Hematopoietic multipotent progenitor cell treated with erythropoietin and hydrocortisone succinate and interleukin-3 and kit ligand, for 8 days (in vitro differentiated cells): ENCODE results near the gene TANGO6.
"Not testable (repeated sequence)": the region's sequence is repeated elsewhere in the genome, so short reads cannot be mapped to it uniquely, and the experiment has no call there.

ENCODE experiments used
- DNase-seq: peaks from one replicate; pipeline ENCODE4 v3.0.0-alpha.2; 2015

The TANGO6 gene

DNA sequence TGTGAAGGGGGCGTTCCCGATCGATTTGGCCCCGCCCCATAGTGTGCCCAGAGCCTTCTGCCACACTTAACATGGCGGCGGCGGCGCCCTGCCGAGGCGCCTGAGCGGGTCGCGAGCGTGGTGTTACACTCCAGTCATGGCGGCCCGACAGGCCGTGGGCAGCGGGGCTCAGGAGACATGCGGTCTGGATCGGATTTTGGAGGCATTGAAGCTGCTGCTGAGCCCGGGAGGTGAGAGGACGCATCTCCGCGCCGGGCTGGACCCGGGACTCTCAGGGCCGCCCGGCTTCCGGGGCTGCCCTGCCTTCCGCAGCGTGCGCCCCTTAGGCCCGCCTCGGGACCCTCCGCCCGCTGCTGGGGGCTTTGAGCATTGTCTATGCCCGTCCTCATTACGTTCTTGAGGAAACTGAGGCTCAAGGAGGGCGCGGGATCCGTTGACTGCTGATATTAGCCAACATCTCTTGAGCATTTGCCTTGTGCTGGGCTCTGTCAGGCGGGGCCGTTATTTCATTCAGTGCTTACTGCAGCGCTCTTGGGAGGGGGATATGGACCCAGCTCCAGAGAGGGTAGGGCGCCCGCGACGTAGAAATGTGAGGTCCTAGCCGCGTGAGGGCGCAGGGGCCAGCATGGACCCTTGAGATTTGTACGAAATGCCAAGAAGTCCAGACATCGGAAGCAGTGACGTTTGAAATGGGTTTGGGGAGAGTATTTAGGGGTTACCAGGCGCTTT is at the start of gene TANGO6:
Gene TANGO6 (plus strand): TSS at position 50 of the 729 bp plus-strand sequence. CDS start 87 bp downstream, at position 137.
- peak; percentile 91 for DNase-seq

DNA sequence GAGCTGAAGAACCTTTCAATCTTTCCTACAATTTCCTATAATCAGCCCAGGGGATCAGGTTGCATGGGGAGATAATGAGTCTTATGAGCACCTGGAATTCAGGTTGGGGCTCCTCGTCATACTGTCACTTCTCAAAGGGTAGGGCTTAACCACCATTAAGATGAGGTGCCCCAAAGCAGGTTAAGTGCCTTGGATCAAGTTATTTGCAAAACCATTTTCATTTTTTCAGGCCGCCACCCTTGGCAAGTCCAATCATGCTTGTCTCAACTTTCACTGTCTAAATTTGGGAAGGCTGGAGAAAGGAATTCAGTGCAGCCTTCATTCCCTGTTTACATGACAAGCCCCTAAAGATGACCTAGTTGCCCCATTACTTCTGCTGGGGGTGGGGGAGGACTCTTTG is 44.9 kb upstream of the TANGO6 start:
- no peak for DNase-seq

DNA sequence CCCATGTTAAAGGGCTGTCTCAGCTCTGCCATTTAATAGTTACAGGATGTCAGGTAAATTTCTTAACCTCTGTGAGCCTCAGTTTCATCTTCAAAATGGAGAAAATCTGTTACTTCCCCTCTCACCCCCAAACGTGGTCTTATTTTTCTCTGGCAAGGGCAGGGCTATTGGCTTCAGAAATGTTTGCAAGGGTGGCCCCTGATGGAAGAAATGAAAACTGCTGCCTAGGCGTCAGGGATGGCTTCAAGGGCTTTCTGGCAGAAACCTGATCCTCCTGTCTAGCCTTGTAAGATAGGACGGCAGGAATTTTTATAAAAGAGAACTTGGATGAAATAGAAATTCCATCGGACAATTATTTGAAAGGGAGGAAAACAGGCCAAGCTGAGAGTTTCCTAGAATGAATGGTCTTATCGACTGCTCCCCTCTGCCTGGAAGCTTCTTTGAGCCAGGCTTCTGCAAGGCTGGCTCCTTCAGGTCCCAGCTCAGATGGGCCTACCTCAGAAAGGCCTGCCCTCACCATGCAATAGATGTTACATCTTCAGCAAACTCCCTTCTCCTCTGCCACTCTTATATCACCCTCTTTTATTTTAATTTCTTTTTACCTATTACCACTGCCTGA is 43.0 kb upstream of the TANGO6 start:
- peak; percentile 82 for DNase-seq

DNA sequence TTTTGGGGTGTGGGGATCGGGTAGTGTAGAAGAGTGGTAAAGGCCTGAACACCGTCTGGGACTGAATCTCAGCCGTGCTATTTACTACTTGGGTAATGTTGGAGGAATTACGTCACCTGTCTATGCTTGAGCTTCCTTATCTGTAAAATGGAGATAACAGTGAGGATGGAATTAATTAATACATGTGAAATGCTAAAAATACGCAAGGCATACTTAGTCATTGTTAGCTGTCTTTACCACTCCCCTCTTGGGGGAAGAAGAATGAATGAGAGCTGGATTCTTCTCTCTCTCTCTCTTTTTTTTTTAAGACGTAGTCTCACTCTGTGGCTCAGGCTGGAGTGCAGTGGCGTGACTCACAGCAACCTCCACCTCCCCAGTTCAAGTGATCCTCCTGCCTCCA is 41.1 kb upstream of the TANGO6 start:
- DNase-seq: no peak

DNA sequence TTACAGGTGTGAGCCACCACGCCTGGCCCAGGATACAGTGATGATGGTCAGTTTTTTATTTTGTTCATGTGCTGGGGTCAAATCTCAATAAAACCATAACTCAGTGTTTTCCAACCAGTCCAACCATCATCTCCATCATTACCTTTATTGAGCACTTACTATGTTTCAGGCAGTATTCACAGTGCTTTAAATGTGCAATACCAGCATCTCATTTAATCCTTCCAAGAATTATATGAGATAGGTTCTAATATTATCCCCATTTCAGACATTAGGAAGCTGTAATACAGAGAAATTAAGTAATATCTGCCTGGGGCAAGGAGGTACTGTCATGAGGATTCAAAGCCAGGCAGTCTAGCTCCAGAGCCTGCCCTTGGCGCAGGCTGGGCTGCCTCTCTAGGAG is 36.9 kb upstream of the TANGO6 start:
- no peak for DNase-seq

DNA sequence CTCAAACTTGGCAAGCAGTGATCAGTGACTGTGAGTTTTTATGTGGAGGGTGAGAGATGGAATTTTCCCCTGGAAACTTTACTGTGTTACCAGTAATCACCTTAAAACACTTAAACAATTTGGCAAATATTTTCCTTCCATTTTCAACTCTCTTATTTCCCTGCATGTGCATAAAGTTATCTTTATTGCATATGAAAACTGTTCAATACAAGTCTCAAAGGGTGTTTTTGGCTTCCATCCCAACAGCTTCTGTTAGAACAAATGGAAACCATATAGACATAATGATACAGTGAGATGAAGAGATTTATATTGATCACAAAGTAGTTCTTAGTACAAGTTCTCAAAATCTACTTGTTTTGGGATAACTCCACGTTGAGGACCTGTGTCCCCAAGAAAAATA is 36.4 kb upstream of the TANGO6 start:
- no peak for DNase-seq

DNA sequence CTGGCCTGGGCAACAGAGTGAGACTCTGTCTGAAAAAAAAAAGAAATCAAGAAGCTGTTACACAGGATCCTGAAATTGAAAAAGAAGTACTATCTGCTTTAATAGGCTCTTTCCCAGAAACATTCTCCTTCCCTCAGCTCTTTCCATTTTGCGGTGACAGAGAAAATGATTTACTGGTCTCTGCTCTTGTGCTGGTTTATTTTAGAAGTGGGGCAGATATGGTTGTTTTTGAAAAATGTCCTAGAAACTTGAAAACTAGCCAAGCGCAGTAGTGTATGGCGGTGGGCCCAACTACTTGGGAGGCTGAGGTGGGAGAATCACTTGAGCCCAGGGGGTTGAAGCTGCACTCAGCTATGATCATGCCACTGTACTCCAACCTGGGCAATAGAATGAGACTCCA is 28.8 kb upstream of the TANGO6 start:
- no peak for DNase-seq

DNA sequence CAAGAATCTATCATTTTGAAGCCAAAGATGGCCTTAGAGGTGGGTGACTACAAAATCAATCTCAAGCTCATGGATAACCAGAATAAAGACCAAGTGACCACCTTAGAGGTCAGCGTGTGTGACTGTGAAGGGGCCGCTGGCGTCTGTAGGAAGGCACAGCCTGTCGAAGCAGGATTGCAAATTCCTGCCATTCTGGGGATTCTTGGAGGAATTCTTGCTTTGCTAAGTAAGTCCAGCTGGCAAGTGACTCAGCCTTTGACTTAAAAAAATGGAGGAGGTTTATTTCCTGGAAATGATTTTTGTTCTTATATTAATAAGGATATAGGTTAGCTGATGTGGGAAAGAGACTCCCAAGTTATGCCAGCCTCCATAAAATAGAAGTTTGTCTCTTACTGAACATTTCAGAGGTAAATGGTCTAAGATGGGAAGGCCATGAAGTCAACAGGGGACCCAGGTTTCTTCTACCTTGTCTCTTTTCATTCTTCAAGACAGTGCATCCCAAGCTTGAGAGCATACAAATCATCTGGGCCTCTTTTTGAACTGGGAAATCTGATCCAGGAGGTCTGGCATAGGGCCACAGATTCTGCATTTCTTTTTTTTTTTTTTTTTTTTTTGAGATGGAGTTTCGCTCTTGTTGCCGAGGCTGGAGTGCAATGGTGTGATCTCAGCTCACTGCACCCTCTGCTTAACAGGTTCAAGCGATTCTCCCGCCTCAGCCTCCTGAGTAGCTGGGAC is 19.8 kb upstream of the TANGO6 start:
- no peak for DNase-seq

DNA sequence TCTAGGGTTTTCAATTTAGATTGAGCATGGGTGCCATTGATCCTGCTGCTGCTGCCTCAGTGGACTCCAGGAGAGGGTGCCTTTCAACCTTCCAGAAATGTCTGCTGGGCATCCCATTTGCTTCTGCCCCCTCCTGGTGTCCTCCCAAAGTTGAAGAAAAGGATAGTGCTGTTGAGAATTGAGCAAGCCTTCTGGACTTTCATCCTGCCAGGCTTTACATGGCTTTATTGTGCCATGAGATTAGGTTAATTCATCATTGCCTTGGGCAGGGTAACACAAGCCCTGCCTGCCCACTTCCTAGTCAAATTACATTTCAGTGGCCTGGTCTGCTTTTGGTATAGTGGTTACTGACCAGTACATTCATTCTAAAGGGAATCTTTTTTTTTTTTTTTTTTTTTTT is 17.9 kb upstream of the TANGO6 start:
- DNase-seq: no peak

DNA sequence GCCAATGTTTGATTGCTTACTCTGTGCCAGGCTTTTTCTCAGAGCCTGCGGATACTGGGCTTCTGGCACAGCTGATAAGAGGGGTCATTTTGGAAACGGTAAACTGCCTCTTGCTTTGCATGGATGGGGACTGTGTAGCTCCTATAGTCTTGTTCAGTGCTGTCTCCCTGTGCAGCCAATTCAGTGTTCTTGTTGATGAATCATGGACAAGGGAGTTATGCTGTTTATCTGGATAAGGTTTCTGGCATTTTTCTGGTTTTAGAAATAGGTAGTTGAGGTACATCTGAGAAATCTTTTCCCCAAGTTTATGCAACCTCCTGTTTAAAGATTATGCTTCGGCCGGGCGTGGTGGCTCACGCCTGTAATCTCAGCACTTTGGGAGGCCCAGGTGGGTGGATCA is 16.7 kb upstream of the TANGO6 start:
- peak; percentile 59 for DNase-seq

DNA sequence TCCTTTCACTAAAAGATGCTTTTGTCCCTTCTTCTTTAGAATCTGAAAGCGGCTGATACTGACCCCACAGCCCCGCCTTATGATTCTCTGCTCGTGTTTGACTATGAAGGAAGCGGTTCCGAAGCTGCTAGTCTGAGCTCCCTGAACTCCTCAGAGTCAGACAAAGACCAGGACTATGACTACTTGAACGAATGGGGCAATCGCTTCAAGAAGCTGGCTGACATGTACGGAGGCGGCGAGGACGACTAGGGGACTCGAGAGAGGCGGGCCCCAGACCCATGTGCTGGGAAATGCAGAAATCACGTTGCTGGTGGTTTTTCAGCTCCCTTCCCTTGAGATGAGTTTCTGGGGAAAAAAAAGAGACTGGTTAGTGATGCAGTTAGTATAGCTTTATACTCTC is 10.1 kb upstream of the TANGO6 start:
- DNase-seq: no peak

DNA sequence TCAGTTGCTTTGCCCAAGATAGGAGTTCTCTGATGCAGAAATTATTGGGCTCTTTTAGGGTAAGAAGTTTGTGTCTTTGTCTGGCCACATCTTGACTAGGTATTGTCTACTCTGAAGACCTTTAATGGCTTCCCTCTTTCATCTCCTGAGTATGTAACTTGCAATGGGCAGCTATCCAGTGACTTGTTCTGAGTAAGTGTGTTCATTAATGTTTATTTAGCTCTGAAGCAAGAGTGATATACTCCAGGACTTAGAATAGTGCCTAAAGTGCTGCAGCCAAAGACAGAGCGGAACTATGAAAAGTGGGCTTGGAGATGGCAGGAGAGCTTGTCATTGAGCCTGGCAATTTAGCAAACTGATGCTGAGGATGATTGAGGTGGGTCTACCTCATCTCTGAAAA is 8.8 kb upstream of the TANGO6 start:
- no peak for DNase-seq

DNA sequence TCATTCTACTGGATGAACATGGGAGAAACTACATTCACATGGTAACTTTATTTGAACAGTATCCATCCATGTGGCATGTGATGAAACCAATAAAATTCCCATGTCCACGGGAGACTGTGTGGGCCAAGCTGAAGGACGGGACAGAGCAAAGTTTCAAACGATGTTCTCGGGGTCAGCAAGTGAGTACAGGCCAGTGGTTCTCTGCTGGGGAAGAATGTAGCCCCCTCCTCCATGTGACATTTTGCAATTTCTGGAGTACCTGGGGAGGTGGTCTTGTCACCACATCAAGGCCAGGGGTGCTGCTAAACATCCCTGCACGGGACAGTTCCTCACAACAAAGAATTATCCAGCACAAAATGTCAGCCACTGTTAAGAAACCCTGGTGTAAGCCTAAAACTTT is 7.4 kb upstream of the TANGO6 start:
- DNase-seq: no peak

DNA sequence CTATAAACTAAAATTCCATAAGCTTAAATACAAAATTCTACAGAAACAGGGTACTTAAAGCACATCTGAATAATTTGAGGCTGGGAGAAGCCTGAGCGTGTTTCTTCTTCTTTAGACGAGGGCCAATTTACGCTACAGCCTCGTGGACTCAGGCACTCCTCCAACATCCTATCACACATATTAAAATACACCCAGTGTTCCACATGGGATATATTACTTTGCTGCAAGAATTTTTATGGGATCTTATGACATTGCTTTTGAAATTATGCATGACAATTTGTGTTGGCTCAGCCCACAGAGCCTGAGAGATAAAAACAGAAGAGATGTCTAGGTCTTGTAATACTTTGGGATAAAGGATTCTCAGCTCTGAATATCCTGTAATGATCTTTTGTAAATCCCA is 3.5 kb upstream of the TANGO6 start:
- DNase-seq: no peak

DNA sequence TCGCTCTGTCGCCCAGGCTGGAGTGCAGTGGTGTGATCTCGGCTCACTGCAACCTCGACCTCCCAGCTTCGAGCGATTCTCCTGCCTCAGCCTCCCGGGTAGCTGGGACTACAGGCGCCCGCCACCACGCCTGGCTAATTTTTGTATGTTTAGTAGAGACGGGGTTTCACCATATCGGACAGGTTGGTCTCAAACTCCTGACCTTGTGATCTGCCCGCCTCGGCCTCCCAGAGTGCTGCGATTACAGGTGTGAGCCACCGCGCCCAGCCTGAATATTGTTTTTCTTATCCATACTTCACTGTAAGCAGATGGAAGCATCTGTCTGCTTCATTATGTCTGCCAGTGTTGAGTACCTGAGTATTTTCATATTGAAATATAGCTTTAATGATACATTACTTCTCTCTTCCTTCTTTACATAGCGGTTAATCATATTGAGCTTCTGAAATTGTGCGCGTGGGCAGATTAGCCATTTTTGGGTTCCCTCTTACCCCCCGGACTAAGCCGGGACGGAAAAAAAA is 308 bp upstream of the TANGO6 start:
- not testable (repeated sequence) for DNase-seq

DNA sequence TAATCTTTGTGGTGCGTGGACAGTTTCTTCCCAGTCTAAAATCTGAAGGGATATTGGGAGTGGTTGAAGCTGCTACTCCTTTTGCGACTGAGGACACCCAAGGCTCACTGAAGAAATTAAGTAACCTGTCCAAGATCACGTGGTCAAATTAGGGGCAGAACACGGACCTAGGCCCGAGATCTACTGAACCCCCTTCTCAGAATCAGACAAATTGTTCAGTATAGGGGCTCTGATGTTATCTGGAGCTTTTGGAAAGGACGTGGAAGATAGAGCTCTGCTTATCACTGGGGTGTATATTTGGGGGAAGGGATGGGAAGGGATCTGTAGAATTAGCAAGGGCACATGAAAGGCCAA is 857 bp downstream of the TANGO6 start:
- no peak for DNase-seq

DNA sequence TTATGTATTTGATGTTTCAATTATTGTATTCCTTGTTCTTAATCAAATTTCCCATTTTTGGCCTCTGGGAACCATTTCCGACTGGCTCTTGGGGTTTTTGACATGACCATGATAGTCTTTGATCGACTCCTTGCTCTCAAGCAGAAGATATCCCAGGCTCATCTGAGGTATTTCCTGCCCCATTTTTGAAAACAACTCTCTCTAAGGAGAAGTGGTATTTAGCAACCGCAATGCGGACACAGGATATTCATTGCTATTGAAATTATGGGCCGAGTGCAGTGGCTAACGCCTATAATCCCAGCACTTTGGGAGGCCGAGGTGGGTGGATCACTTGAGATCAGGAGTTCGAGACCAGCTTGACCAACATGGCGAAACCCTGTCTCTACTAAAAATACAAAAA is 5.5 kb downstream of the TANGO6 start:
- no peak for DNase-seq

DNA sequence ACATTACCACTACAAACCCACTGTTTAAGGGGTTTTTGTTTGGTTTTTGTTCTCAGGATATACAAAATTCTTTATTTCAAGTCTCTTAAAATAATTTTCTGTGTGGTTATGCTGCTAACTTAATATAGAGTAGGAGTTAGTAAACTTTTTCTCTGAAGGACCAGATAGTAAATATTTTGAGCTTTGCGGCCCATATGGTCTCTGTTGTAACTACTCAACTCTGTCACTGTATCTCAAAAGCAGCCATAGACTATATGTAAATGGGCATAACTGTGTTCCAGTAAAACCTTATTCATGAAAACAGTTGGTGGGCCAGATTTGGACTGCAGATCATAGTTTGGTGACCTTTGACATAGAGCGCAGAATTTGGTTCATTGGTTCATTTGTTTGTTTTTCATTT is 7.2 kb downstream of the TANGO6 start:
- no peak for DNase-seq

DNA sequence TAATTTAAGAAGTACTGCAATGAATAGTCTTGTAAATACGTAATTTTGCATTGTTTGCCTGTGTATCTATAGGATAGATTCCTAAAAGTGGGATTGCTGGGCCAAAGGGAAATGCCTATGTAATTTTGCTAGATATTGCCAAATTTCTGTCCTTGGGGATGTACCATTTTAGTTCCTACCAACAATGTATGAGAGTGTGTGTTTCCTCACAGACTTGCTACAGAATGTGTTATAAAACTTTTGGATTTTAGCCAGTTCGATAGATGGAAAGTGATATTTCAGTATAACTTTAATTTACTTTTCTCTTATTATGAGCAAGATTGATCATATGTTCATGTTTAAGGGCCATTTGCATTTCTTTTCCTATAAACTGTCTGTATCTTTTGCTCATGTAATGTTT is 8.3 kb downstream of the TANGO6 start:
- no peak for DNase-seq

DNA sequence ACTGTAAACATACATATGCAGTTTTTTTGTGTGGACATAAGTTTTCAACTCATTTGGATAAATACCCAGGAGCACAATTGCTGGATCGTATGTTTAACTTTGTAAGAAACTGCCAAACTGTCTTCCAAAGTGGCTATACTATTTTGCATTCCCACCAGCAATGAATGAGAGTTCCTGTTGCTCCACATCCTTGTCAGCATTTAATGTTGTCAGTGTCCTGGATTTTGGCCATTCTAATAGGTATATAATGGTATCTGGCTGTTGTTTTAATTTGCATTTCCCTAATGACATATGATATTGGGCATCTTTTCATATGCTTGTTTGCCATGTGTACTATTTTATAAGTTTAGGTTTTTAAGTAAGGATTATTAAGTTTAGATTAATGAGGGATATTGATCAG is 14.1 kb downstream of the TANGO6 start:
- DNase-seq: no peak

DNA sequence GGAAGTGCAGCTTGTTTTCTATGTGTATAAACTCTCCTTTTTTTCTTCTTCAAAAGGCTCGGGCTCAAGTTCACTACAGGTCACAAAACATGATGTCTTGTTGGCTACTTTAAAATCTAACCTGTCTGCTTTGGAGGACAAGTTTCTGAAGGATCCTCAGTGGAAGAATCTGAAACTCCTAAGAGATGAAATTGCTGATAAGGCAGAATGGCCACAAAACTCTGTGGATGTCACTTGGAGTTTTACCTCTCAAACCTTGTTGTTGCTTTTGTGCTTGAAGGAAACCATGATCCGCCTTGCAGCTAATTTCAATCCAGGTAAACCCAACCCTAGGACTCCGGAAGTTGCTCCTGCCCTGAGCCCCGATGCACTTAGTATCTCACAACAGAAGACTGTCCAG is 16.5 kb downstream of the TANGO6 start:
- no peak for DNase-seq

DNA sequence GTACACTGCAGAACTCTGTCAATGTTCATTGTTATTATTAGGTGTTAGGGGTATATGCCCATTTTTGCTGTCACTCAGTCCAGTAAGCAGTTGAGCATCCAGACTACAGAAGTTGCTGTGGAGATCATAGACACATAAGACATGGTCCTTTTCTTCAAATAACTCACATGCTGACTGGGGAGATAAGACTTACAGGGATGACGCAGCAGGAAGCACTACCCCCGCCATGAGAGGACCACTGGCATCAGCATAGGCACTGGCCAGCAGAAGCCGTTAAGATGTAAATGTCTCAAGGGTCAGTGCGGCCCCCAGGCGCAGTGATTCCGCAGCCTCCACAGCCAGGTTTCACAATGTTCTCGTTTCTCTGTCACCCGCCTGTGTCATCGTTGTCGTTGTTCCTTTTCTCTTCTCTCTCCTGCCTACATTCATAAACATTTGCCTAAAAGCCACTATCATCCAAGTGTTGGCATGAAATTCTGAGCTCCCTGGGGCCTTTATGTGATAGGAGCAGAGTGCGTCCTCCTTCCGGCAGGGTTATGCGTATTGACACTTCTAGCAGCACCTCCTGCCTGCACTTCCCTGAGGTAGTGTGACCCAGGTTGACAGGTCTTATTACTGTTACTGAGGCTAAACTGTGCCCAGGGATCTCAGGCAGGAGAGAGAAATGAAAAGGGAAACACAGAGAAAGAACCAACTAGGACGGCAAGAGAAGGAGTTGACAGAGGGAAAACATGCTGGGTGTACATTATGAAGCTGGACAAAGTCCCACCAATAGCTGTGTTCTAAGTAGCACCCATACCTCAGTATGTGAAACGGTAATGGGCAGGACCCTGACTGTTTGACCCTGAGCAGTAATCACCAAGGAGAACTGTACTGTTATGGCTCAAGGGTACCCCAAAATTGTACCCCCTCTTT is 17.9 kb downstream of the TANGO6 start:
- DNase-seq: no peak

DNA sequence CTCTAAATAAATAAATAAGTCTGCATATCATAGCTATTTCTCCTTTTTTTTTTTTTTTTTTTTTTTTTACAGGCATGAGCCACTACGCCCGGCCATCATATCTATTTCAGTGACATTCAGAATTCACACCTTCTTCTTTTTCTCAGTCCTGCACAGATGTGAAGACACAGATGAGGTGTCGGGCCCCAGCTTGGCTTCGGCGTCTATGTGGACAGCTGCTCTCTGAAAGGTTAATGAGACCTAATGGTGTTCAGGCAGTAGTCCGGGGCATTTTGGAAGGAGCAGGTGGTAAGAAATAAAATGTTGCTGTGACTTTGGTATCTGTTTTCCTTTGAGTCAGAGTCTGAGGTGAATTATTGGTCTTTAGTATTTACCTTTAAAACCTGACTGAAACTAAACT is 23.6 kb downstream of the TANGO6 start:
- no peak for DNase-seq
